SK-N-SH treated with all-trans-retinoic acid at 6 μM for 48 hours (cell line): ENCODE data around the gene LTBP1.

Experiments used
- ATAC-seq: fragments of 200-7000 bp; cut with Tn5 transposase; 3 replicates; pipeline ENCODE4 v1.9.1; 2020; ENCODE audit warnings: mild to moderate bottlenecking, moderate library complexity
- ARNTL ChIP-seq: fragments of 450-650 bp; formaldehyde crosslinking; IDR thresholded peaks from 2 replicates; pipeline ENCODE4 v1.5.0; 2020; ENCODE audit warnings: low read depth, mild to moderate bottlenecking, moderate library complexity, borderline replicate concordance
- BACH2 ChIP-seq: fragments of 250-450 bp; sonication (Bioruptor Pico); IDR thresholded peaks from 2 replicates; pipeline ENCODE4 v1.9.0; 2021; ENCODE audit warnings: mild to moderate bottlenecking, borderline replicate concordance
- CSDC2 ChIP-seq: fragments of 250-450 bp; sonication (Bioruptor Pico); IDR thresholded peaks from 2 replicates; pipeline ENCODE4 v1.5.0; 2020; ENCODE audit warnings: mild to moderate bottlenecking, moderate library complexity
- ESRRG ChIP-seq: fragments of 250-450 bp; sonication (Bioruptor Pico); IDR thresholded peaks from 2 replicates; pipeline ENCODE4 v1.6.1; 2021; ENCODE audit warnings: mild to moderate bottlenecking
- GLIS3 ChIP-seq: fragments of 250-450 bp; sonication (Bioruptor Pico); IDR thresholded peaks from 2 replicates; pipeline ENCODE4 v1.5.0; 2020; ENCODE audit warnings: mild to moderate bottlenecking, moderate library complexity
- ISL1 ChIP-seq: fragments of 250-450 bp; sonication (Bioruptor Pico); IDR thresholded peaks from 2 replicates; pipeline ENCODE4 v2.1.2; 2022; ENCODE audit warnings: mild to moderate bottlenecking, moderate library complexity
- OSR1 ChIP-seq: fragments of 250-450 bp; sonication (Bioruptor Pico); IDR thresholded peaks from 2 replicates; pipeline ENCODE4 v1.8.0; 2022; ENCODE audit warnings: moderate library complexity, mild to moderate bottlenecking, inconsistent platforms
- PPARA ChIP-seq: fragments of 250-450 bp; sonication (Bioruptor Pico); IDR thresholded peaks from 2 replicates; pipeline ENCODE4 v1.5.0; 2020; ENCODE audit warnings: mild to moderate bottlenecking, borderline replicate concordance
- RARB ChIP-seq: fragments of 250-450 bp; sonication (Bioruptor Pico); IDR thresholded peaks from 2 replicates; pipeline ENCODE4 v1.8.0; 2021; ENCODE audit warnings: mild to moderate bottlenecking, moderate library complexity
- TCF4 ChIP-seq: fragments of 250-450 bp; sonication (Bioruptor Pico); IDR thresholded peaks from 2 replicates; pipeline ENCODE4 v1.8.0; 2021; ENCODE audit warnings: mild to moderate bottlenecking, moderate library complexity, borderline replicate concordance
- ZC3H10 ChIP-seq: fragments of 250-450 bp; sonication (Bioruptor Pico); IDR thresholded peaks from 2 replicates; pipeline ENCODE4 v1.5.1; 2021; ENCODE audit warnings: mild to moderate bottlenecking, moderate library complexity
- ZFP3 ChIP-seq: fragments of 250-450 bp; sonication (Bioruptor Pico); IDR thresholded peaks from 2 replicates; pipeline ENCODE4 v1.5.0; 2020; ENCODE audit warnings: mild to moderate bottlenecking, moderate library complexity
- ZFP30 ChIP-seq: fragments of 450-650 bp; formaldehyde crosslinking; IDR thresholded peaks from 2 replicates; pipeline ENCODE4 v1.5.0; 2022; ENCODE audit warnings: mild to moderate bottlenecking, moderate library complexity
- ZNF565 ChIP-seq: fragments of 450-650 bp; formaldehyde crosslinking; conservative IDR thresholded peaks from 2 replicates; pipeline ENCODE4 v1.5.0; 2020; ENCODE audit warnings: low read depth, mild to moderate bottlenecking, moderate library complexity
- ZNF70 ChIP-seq: fragments of 450-650 bp; formaldehyde crosslinking; IDR thresholded peaks from 2 replicates; pipeline ENCODE4 v1.5.0; 2020; ENCODE audit warnings: mild to moderate bottlenecking, moderate library complexity
- TF ChIP-seq, protein P1 (sequence below): fragments of 250-450 bp; sonication (Bioruptor Pico); IDR thresholded peaks from 2 replicates; pipeline ENCODE4 v1.5.1; 2020; ENCODE audit warnings: low read depth, mild to moderate bottlenecking, moderate library complexity
- TF ChIP-seq, protein P2 (sequence below): fragments of 250-450 bp; sonication (Bioruptor Pico); IDR thresholded peaks from 2 replicates; pipeline ENCODE4 v1.8.0; 2021; ENCODE audit warnings: low read depth, mild to moderate bottlenecking, moderate library complexity, borderline replicate concordance
- TF ChIP-seq, protein P3 (sequence below): fragments of 250-450 bp; sonication (Bioruptor Pico); IDR thresholded peaks from 2 replicates; pipeline ENCODE4 v1.5.1; 2021; ENCODE audit warnings: mild to moderate bottlenecking, moderate library complexity
- TF ChIP-seq, protein P4 (sequence below): fragments of 250-450 bp; sonication (Bioruptor Pico); IDR thresholded peaks from 2 replicates; pipeline ENCODE4 v1.5.0; 2020; ENCODE audit warnings: mild to moderate bottlenecking, moderate library complexity
- TF ChIP-seq, protein P5 (sequence below): fragments of 250-450 bp; sonication (Bioruptor Pico); IDR thresholded peaks from 2 replicates; pipeline ENCODE4 v1.8.0; 2020; ENCODE audit warnings: mild to moderate bottlenecking, moderate library complexity, borderline replicate concordance

The LTBP1 gene

DNA sequence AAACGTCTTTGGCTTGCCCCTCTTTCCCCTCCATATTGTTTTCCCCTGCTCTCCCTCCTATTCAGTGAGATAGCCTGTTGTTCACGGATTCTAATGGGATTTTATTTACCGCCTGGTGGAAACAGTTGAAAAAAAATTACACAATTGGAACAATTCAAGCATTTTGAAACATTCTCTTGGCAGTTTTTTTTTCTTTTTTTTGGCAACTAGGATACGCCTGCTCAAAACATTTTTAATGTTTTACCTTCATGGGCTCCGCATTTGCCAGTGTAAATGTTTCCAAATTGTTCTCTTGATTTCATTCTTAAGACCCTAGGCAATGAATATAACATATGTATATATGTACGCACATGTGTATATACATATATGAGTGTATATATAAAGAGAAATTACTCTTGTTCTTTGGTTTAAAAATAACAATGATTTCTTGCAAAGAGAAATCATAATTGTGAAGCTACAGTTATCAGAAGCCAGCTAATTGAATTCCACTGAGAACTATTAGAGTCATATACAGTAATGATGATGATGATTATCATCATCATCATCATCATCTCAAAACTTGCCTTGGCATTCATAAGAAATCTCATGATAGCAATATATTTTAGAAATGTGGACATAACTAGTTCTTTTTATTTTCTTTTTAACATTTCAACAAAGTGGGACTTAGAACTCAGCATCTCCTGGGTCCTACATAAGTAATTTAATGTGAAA, 146.7 kb downstream of the LTBP1 start:
- ATAC-seq, result no peak
- TF ChIP-seq ZNF565 (no peak), OSR1 (no peak), TCF4 (CRISPR knock-in tag) (no peak), GLIS3 (no peak), ZFP30 (CRISPR knock-in tag) (no peak), ZNF70 (CRISPR knock-in tag) (no peak), BACH2 (no peak), ARNTL (no peak), ZFP3 (CRISPR knock-in tag) (no peak), ISL1 (no peak), RARB (no peak), ESRRG (CRISPR knock-in tag) (no peak), CSDC2 (CRISPR knock-in tag) (no peak), PPARA (CRISPR knock-in tag) (no peak)
- TF ChIP-seq, protein P1, sequence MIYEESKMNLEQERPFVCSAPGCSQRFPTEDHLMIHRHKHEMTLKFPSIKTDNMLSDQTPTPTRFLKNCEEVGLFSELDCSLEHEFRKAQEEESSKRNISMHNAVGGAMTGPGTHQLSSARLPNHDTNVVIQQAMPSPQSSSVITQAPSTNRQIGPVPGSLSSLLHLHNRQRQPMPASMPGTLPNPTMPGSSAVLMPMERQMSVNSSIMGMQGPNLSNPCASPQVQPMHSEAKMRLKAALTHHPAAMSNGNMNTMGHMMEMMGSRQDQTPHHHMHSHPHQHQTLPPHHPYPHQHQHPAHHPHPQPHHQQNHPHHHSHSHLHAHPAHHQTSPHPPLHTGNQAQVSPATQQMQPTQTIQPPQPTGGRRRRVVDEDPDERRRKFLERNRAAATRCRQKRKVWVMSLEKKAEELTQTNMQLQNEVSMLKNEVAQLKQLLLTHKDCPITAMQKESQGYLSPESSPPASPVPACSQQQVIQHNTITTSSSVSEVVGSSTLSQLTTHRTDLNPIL (CRISPR knock-in tag), result no peak
- TF ChIP-seq, protein P2, sequence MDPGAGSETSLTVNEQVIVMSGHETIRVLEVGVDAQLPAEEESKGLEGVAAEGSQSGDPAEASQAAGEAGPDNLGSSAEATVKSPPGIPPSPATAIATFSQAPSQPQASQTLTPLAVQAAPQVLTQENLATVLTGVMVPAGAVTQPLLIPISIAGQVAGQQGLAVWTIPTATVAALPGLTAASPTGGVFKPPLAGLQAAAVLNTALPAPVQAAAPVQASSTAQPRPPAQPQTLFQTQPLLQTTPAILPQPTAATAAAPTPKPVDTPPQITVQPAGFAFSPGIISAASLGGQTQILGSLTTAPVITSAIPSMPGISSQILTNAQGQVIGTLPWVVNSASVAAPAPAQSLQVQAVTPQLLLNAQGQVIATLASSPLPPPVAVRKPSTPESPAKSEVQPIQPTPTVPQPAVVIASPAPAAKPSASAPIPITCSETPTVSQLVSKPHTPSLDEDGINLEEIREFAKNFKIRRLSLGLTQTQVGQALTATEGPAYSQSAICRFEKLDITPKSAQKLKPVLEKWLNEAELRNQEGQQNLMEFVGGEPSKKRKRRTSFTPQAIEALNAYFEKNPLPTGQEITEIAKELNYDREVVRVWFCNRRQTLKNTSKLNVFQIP (CRISPR knock-in tag), result no peak
- TF ChIP-seq, protein P3, sequence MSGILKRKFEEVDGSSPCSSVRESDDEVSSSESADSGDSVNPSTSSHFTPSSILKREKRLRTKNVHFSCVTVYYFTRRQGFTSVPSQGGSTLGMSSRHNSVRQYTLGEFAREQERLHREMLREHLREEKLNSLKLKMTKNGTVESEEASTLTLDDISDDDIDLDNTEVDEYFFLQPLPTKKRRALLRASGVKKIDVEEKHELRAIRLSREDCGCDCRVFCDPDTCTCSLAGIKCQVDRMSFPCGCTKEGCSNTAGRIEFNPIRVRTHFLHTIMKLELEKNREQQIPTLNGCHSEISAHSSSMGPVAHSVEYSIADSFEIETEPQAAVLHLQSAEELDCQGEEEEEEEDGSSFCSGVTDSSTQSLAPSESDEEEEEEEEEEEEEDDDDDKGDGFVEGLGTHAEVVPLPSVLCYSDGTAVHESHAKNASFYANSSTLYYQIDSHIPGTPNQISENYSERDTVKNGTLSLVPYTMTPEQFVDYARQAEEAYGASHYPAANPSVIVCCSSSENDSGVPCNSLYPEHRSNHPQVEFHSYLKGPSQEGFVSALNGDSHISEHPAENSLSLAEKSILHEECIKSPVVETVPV, result no peak
- TF ChIP-seq, protein P4, sequence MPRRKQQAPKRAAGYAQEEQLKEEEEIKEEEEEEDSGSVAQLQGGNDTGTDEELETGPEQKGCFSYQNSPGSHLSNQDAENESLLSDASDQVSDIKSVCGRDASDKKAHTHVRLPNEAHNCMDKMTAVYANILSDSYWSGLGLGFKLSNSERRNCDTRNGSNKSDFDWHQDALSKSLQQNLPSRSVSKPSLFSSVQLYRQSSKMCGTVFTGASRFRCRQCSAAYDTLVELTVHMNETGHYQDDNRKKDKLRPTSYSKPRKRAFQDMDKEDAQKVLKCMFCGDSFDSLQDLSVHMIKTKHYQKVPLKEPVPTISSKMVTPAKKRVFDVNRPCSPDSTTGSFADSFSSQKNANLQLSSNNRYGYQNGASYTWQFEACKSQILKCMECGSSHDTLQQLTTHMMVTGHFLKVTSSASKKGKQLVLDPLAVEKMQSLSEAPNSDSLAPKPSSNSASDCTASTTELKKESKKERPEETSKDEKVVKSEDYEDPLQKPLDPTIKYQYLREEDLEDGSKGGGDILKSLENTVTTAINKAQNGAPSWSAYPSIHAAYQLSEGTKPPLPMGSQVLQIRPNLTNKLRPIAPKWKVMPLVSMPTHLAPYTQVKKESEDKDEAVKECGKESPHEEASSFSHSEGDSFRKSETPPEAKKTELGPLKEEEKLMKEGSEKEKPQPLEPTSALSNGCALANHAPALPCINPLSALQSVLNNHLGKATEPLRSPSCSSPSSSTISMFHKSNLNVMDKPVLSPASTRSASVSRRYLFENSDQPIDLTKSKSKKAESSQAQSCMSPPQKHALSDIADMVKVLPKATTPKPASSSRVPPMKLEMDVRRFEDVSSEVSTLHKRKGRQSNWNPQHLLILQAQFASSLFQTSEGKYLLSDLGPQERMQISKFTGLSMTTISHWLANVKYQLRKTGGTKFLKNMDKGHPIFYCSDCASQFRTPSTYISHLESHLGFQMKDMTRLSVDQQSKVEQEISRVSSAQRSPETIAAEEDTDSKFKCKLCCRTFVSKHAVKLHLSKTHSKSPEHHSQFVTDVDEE, result no peak
- TF ChIP-seq, protein P5, sequence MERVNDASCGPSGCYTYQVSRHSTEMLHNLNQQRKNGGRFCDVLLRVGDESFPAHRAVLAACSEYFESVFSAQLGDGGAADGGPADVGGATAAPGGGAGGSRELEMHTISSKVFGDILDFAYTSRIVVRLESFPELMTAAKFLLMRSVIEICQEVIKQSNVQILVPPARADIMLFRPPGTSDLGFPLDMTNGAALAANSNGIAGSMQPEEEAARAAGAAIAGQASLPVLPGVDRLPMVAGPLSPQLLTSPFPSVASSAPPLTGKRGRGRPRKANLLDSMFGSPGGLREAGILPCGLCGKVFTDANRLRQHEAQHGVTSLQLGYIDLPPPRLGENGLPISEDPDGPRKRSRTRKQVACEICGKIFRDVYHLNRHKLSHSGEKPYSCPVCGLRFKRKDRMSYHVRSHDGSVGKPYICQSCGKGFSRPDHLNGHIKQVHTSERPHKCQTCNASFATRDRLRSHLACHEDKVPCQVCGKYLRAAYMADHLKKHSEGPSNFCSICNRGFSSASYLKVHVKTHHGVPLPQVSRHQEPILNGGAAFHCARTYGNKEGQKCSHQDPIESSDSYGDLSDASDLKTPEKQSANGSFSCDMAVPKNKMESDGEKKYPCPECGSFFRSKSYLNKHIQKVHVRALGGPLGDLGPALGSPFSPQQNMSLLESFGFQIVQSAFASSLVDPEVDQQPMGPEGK (CRISPR knock-in tag), result no peak

DNA sequence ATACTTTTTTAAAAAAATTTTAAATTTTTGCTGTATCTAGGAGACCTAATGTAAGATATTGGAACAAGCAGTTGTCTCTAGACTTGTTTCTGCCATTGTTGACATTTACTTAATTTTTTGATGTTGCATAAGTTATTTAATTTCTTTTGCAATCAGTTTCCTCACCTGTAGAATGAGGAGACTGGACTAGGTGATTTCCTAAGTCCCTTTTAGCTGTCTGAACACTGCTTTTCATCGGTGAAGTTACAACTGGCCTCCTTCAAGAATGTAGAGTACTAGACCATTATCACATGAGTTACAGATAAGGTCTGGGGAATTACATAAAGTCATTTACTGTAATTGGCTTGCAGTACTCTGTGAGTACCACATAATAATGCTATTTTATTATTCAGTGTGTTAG, 147.6 kb downstream of the LTBP1 start:
- TF ChIP-seq ESRRG (CRISPR knock-in tag) (no peak), ISL1 (0 out of 2 replicates have a peak, but pooled peaks have one; percentile 27), CSDC2 (CRISPR knock-in tag) (no peak), ZFP3 (CRISPR knock-in tag) (no peak), PPARA (CRISPR knock-in tag) (no peak)
- ATAC-seq, result no peak

DNA sequence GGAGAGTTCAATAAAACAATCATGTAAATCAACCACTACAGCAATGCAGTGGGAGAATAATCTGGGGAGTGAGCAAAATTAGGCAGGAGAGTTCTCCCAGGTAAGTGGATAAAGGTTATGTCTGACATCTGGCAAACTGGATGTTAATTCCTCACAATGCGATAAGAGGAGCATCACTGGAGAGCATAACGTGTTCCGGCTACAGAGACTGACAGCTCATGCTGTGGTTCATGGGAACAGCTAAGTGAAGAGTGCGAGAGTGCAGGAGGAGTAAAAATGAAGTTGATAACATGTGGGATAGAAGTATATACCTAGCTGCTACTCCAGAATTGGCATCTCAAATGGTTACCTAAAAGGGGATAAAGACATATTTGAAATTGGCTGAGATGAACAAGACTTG, 153.2 kb downstream of the LTBP1 start:
- TF ChIP-seq BACH2 (no peak), ZFP30 (CRISPR knock-in tag) (no peak), GLIS3 (no peak), ZFP3 (CRISPR knock-in tag) (no peak), ZNF70 (CRISPR knock-in tag) (no peak), ZNF565 (no peak), ZC3H10 (CRISPR knock-in tag) (no peak), PPARA (CRISPR knock-in tag) (no peak)
- TF ChIP-seq, protein P3, result no peak
- TF ChIP-seq, protein P2 (CRISPR knock-in tag), result no peak
- TF ChIP-seq, protein P5 (CRISPR knock-in tag), result no peak

More for the DNA sequence above, 153.2 kb downstream of the LTBP1 start:
- ATAC-seq, result no peak
